Pulmonary artery endothelial cell (primary cell): ENCODE results near the gene SPA17. TPM values are rescaled to one million over a fixed set of nuclear protein-coding genes. Genes with fewer than 3 reads are reported as not detected.

Experiments
- DNase-seq: peaks from one replicate; pipeline ENCODE4 v3.0.0-alpha.2; 2011; ENCODE audit warnings: low read depth, low spot score
- total RNA-seq: library from RNA; depleted of rRNA; stranded (reverse); fragments of >200 nt; gene quantifications from 2 replicates; pipeline ENCODE4 v1.2.3, GENCODE V29; 2014

Gene SPA17
- total RNA-seq, 1 donor from 2014 or later, result 6.8 TPM

DNA sequence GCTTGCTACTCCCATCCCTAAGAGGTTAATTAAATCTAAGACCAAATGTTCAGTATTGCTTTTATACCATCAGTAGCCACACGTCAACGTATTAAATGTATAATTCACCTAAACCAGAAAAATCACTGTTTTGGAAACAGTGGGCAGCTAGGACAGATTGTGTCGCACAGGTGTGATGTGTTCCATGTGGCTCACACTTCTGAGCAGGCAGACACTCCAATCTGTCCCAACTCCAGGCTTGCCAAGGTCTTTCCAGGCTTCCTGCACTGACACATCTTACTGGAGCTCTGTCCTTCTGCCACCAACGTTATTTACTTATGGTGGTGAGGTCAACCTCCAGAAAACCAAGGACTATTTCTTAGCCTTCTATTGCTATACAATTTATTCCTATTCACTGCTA, 11.6 kb upstream of the SPA17 start:
- DNase-seq, result no peak

DNA sequence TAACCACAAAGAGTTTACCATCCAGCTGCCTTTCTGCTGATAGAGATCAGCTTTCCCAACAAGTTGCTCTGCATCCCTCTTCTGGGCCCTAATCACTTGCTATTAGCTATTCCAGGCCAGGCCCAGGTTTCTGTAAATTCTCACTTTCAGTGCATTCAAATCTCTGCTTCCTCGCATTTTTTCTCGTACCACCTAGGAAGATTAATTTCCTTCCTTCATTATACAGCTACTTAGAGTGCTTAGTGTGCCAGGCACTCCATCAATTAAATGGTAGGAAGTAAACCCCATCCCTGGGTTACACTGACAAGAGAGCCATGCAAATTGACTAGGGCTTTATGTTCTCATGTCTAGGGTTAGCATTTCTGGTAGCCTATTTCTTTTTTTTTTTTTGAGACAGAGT, 9.8 kb upstream of the SPA17 start:
- DNase-seq, result no peak

DNA sequence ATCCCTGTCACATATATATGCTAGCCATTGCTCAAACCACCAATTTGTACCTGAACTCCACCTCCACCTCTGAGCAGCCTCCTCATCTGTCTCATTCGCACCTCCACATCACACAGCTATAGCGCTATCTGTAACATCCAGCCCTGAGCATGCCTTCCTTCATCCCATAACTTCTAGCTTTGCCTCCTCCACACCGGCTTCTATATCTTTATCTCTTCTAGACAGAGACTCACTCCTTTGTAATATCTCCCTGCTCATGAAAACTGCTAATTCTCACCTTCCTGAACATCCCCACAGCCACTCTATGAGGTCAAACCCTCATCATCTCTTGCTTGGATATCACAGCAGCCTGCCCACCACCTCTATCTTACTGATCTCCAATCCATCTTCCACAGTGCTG, 6.1 kb upstream of the SPA17 start:
- no peak for DNase-seq

DNA sequence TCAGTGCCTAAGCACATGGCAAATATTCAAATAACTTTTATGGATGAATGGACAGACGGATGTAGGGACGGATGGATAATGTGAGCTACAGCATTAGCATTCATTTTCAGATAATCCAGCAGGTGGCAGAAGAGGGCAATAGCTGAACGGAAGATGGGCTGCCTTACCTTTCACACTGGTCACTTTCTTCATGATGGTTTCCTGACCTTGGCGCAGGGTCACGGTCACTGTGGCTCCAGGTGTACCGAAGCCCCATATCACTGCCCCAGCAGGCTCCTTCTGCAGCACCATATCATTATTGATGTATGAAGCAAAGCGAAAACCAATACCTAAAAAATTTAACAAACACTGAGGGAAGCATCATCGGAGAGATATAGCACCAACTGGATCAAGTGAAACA, 4.5 kb upstream of the SPA17 start:
- peak; percentile 24 for DNase-seq

DNA sequence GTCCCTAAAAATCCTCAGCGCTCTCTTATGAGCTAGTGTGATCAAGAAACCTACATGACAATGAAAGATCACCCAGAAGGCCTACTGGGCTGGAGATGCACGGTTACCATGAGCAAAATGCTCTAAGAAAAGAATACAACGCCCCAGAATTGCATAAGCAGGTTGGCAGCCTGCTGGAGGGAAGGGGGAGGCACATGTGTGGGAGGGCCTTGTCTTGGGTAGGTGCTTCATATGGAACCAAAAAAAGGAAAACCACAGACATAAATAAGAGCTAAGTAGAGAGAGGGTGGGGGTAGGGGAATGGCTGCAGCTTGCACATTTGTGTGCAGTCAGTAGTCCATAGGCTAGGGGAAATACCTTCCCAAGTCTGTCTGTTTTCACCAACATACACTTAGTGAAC, 3.0 kb upstream of the SPA17 start:
- no peak for DNase-seq

DNA sequence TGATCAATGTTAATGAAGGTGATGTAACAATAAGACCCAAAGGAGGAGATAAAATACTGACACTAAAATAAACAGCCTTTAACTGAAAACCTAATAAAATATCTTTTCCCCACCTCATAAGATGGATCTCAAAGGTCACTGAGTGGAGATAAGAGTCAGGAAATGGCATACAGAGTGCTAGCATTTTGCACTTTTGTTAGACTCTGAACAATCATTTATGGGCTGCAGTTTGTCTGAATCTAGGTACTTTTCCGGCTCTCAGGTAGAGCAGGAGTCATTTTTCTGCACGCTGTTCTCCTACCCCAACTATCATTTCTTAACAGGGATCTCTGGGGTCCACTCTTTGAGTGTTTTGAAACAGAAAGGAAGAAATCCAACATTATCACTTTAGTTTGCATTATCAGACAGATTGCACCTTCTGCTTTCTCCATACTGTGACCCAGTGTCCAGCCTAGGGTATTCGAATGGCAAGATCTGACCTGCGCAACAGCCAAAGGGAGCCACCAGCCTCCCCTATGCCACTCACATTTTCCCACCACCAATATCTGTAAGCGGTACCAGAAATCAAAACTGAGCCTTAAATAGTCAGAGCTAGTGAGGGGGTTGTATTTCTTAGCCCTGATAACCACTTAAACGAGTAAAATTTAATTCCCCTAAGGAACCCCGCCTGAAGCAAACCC, 1.0 kb upstream of the SPA17 start:
- DNase-seq, result no peak

DNA sequence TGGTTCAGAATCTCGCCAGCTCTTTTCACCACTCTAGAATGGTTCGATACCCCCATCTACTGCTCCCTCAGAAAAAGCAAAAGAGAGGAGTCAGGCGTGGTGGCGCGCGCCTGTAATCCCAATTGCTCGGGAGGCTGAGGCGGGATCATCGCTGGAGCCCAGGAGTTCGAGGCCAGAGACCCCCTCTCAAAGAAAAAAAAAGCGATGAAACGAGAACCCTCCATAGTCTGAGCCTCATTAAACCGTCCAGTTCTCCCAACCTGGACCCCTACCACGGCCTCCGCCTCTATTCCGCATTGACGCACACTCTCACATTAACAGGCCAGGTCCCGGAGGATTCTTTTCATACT, 439 bp downstream of the SPA17 start:
- DNase-seq, result no peak

DNA sequence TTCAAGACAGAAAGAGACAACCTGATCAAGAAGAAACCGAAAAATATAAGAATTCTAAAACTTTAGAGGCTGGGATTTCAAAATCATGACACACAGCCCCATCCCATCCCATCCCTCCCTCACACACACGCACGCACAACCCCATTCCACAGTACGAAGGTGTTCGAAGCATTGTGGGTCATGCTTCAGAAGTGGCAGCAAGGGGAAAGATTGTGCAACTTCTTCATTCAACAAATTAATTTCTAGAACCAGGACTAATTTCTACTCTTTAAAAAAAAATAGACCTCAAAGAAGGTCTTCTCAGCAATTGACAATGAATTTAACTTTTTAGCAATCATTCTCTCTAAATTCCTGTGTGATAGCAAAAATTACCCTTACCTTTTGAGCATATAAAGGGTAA, 867 bp downstream of the SPA17 start:
- DNase-seq, result no peak

DNA sequence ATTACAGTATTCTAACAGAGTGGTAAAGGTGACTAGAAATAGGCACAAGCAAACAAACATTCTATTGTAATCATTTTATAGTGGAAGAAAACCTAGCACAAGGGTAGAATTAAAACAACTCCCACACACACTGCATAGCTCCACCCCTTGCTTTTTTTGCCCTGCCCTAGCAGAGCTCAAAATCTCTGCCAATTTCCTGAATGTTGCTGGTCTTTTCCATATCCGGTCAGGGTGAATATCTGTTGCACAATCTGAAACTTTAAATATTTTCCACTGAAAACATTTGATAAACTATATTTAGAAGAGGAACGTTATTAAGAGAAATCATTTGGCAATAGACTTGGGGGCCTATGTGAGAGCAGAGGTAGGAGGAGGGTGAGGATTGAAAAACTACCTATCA, 2.7 kb downstream of the SPA17 start:
- peak; percentile 55 for DNase-seq

DNA sequence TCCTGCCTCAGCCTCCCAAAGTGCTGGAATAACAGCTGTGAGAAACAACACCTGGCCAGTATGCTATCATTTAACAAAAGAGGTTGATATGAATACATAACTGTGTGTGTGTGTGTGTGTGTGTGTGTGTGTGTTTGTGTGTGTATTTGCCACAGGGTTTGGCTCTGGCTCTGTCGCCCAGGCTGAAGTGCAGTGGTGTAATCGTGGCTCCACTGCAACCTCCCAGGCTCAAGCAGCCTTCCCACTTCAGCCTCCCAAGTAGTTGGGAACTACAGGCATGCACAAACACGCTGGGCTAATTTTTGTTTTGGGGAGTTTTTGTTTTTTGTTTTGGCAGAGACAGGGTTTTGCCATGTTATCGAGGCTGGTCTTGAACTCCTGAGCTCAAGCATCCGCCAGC, 4.7 kb downstream of the SPA17 start:
- DNase-seq, result no peak

DNA sequence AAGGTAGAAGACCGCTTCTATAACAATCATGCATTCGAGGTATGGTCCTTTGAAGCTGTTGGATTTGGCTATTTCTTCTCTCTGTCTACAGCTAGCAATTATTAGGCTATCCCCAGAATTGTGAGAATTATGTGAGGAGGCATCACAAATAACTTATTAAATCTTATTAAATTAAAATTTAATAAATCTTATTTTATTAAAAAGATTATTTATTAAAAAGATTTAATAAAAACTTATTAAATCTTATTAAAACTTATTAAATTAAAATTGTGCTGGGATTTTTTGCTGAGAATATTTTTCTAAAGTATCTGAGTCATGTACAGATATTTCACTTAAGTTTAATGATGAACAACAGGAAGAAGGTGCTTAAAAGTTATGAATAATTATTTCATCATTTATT, 7.7 kb downstream of the SPA17 start:
- DNase-seq, result no peak

DNA sequence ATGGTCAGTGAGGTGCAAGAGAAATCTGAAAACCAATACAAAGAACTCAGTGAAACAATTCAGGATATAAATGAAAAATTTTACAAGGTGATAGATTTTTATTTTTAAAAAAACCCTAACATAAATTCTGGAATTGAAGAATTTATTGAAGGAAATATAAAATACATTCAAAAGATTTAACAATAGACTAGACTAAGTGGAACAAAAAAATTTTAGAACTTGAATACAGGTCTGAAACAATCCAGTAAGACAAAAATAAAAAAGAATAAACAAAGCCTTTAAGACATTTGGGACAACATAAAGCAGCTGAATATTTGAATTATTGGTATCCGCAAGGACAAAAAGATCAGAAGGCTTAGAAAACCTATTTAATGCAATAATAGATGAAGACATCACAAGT, 8.7 kb downstream of the SPA17 start:
- no peak for DNase-seq

DNA sequence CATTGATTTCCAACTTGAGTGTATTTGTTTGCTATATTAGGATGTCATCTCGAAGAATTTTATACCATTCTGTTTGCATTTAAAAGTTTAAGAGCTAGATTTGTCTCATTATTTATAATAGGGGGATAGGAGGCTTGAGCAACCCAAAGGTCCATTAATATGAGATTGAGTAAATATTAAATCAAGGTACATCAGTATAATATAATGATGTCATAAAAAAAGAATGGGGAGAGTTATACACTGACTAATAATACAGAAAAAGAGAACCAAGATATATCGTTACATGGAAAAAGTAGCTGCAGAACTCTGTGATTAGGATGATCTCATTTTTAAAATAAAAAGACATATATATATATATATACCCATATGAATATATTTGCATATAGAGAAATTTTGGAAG, 19.4 kb downstream of the SPA17 start:
- no peak for DNase-seq

DNA sequence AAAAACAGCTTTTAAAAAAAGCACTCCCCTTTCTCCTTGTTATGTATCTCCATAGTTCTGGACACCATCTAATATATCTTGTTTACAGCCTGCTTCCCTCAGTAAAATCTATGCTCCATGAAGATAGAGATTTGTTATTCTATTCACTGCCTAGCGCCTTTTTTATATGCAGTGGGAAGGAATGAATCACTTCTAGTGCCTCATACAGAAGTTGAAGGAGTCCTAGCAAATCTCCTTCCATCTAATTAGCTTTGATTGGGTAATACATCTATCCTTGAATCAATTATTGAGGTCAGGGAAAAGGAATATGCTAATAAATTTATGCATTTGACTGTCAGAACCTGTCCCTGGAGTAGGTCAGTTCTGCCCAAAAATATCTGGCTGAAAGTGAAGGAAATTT, 25.8 kb downstream of the SPA17 start:
- no peak for DNase-seq

DNA sequence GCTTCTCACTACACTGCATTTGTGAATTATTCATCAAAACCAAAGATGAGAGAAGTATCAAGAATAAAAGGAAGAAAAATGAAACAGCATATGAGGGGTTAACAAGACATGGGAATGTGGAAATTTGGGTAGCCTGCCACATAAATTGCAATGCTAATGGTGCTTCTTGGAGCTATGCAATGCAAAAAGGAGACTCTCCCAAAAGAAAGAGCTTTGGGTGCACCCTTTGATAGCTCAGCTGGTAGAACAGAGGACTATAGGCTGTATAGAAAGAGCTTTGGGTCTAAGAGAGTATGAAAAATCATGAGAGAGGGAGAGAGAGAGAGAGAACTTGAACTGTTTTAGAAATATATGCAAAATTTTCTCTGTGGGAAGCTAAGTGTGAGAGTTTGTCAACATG, 26.3 kb downstream of the SPA17 start:
- DNase-seq, result no peak

DNA sequence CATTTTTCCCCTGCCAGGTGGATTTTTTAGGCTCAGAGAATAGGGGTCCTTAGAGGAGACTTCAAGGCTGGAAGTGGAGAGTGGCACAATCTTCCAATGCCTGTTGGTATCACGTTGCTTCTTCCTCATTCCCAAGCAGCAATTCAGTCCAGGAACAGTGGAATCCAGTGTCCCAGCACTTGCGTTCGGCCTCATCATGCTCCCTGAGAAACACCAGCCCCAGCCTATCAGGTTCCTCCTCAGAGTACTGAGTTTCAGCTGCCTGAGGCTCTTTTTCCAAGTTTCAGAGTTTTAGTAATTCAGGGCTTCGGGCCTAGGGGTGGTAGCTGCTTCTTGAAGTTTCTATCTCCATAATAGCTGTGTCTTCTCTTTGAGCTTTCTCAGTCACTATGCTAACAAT, 34.1 kb downstream of the SPA17 start:
- no peak for DNase-seq

DNA sequence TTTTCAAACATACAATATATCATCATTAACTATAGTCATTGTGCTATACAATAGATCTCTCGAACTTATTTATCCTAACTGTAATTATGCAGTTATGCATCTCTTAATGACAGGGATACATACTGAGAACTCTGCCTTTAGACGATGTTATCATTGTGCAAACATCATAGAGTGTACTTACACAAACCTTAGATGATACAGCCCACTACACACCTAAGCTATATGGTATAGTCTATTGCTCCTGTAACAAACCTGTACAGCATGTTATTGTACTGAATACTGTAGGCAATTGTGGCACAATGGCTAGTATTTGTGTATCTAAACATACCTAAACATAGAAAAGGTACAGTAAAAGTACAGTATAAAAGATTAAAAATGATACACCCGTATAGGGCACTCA, 38.7 kb downstream of the SPA17 start:
- no peak for DNase-seq

DNA sequence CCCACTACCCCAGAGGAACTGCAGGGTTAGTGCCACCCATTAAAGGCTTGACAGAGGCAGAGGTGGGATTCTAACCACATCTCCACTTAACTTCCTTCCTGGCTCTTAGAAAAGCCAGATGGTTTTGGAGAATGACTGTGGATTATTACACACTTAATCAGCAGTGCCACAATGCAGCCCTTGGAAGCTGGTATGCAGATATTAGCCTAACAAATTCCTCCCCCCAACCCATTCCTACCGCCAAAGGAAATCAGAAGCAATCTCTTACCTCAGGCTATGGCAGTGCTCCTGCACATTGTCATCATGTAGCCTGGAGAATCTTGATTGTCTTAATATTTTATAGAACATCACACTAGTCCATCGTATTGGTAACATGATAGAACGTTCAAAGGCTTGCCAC, 42.9 kb downstream of the SPA17 start:
- DNase-seq, result peak; percentile 41

DNA sequence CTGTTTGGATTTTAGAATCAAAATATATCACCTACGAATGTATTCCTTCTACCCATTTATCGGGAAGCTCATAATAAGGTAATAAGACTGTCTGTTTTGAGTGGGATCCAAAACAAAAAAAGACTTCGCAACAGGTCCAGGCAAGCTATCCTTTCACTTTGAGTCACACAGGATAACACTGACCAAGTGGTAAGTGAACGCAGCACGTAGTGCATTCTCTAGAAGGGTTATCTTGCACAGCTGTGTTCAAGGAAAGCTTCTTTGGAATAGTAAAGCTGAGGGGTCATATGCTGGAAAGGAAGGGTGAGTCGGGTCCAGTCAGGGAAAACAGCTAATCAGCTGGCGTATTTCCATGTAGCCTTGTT, 43.7 kb downstream of the SPA17 start:
- peak; percentile 72 for DNase-seq

DNA sequence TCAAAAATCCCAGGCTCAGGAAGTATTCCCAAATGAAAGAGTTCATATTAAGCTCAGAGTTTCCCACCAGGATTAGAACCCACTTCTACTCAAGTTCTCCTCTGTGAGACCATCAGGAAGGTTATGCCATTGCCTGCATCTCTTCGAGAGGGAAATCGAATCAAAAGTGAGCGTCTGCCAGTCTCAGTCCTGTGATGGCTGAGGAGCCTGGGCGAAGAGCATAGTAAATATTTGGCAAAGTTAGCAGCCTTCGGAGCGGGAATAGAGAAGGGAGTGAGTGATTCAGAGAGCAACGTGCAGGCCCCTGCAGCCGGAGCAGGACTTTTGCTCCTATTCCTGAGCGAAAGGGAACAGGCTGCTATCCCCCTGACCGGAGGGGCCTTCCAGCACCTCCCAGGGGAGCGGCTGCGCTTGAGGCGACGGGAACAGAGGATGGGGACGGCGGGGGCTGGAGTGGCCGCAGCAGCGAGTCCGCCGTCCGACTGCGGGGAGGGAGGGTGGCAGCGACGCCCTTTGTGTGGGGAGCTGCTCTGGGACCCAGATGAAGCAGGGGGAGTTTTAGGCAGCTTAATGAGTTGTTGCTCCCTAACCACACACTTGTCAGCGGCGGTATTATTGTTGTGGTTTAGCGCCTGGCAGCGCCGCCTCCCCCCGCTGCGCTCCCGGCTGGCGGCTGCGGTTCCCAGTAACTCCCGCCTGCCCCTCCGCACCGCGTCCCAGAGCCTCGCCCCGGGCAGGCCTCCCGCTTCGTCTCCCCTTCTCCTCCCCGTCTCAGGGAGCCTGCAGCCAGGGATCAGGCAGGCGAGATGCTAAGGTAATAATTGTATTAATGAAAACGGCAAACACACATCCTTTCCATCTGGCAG, 44.3 kb downstream of the SPA17 start:
- no peak for DNase-seq

DNA sequence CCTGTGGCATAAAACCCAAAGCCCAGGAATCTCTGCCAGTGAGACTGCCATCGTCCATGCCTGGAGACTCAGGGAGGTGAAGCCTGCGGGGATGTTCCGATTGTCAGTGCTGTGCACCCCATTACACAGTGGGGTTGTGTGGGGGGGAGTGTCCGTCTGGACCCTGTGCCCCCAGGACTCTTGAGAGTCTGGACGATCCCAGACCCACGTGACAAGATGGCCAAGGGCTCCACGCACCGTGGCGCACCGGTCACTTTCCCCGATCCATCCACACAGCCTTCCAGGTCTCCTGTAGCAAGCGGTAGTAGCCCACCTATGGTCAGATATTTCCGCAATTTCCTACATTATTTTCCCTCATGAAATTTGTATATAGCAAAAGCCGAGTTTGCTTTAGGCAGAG, 45.1 kb downstream of the SPA17 start:
- DNase-seq, result no peak

DNA sequence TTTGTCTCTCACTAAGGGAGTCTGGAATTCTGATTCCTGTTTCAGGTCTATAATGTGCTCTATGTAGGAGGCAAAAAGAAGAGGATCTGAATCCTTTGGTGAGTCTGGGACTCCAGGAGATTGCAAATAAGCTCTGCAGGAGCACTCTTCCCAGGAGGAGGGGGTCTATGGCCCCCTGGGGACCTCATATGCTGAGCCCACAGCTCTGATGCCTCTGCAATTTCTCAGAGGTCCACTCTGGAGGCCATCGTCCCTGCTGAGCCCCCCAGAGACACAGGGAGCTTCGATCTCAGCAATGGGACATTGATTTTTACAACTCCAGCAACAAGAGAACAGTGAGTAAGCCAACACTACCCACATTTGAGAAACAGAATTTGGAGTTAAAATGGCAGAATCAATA, 45.8 kb downstream of the SPA17 start:
- DNase-seq, result no peak

DNA sequence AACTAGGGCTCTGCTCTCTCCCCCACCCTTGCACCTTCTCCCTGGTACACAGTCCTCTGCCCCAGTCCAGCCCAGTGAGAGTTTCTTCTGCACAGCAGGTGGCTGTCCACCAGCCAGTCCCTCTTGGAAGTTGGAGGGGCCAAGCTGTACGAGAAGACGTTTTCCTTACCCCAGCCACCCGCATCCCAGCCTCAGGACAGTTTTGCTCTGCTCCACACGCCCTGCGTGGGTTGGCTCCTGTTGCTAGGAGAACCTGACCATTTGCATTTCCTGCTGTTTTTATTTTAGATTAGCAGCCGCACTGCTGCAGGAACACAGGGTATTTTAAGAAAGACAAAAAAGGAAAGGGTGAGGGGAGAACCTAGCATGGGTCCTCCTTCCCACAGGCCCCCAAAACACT, 48.5 kb downstream of the SPA17 start:
- DNase-seq, result no peak
